Stimulated activated CD4-positive, alpha-beta T cell treated with anti-CD3 and anti-CD28 coated beads, Interleukin-4, amount 100 ng/mL, for 24 hours (primary cell): ENCODE measurements around the gene LGALS16.
"Not testable (repeated sequence)": the region's sequence is repeated elsewhere in the genome, so short reads cannot be mapped to it uniquely, and the experiment has no call there.

Experiments
- DNase-seq: peaks from one replicate; pipeline ENCODE4 v3.0.0-alpha.2; 2020

Gene LGALS16

GRCh38 chr19:39679056-39679790, 23.5 kb downstream of the LGALS16 start:
- DNase-seq: peak; percentile 76

DNA sequence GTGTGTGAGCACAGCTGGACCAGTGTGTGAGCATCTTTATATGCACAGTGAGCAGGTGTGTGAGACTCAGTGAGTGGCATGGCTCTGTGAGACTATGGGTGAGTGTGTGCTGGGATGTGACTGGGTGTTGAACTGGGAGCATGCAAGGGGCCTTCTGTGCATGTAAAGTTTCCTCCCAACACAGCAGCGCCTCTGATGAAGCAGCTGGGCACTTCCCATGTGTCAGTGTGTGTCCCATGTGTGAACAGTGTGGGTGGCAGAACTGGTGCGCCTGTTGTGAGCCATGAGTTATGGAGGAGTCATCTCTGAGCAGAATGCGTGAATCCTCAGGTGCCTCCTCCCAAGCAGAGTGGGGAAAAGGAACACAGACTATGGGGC, 24.1 kb downstream of the LGALS16 start:
- DNase-seq: peak; percentile 73

GRCh38 chr19:39680593-39680992, 24.9 kb downstream of the LGALS16 start:
- DNase-seq: no peak

- DNase-seq: no peak
Observed at GRCh38 chr19:39681416-39681815, 25.7 kb downstream of the LGALS16 start.

DNA sequence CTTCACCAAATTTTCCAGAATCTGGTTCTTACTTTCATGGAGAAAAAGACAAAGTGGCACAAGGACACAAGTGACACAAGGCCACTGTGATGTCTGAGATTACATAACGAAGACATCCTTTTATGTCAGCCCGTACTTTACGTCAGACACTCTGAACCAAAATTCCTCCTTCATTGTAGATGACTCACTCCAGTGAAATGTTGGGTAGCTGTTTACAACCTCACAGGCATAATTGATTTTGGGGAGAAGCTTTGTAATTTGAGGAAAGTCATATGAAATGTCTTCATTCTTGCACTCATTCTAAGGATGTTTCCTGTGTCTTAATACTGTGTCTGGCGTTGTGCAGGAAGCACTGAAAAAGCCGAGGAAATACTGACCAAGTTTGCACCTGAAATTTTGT, 28.6 kb downstream of the LGALS16 start:
- DNase-seq: no peak

DNA sequence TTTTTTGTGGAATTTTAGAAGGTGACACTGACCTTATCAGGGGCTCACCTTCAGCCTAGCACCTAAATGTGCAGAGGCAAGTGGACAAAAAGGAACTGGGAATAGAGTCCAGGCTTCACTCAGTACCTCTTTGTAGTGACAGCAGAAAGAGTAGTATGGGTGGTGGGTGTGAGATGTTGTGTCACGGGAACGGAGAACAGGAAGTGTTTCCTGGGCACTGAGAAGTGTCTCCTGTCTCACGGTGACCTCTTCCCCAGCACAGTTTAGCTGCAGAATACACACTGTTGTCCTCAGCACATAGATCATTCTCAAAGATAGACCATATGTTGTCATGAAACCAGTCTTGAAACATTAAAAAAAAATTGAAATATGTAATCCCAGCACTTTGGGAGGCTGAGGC, 31.0 kb downstream of the LGALS16 start:
- DNase-seq: no peak

GRCh38 chr19:39688637-39689036, 32.9 kb downstream of the LGALS16 start:
- DNase-seq: not testable (repeated sequence)

- no peak for DNase-seq
Observed at GRCh38 chr19:39692166-39692565, 36.5 kb downstream of the LGALS16 start.

GRCh38 chr19:39692822-39693221, 37.1 kb downstream of the LGALS16 start:
- no peak for DNase-seq

GRCh38 chr19:39695759-39696158, 40.0 kb downstream of the LGALS16 start:
- DNase-seq: no peak

DNA sequence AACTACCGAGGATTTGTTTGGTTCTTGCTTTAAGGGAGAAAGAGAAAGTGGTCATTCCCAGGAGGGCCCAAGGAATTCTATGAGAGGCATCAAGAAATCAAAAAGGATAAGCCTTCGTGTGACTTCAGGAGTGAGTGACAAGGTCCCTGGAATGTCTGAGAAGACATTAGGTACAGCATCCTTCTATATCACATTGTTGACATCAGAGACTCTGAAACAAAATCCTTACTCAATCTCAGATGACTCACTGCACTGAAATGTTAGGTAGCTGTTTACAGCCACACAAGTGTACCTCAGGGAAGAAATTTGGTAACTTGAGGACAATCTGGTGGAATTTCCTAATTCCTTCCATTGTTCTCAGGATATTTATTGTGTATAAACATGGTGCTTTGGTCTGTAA, 40.7 kb downstream of the LGALS16 start:
- no peak for DNase-seq

DNA sequence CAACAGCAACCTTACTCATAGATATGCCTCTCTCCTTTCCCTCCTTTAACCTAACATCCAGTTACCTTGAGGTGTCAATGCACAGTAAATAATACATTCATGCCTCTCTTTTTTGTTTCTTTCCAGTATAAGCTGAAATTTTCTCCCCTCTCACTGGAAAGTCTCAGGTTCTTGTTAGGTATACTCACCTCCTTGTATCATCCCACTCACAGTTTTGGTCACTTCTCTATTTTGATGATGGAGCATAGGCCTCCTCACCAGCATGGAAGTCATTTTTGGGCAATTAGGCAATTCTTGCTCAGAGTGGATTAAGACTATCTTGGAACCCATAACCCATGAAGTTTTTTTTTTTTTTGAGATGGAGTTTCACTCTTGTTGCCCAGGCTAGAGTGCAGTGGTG, 42.8 kb downstream of the LGALS16 start:
- DNase-seq: no peak

DNA sequence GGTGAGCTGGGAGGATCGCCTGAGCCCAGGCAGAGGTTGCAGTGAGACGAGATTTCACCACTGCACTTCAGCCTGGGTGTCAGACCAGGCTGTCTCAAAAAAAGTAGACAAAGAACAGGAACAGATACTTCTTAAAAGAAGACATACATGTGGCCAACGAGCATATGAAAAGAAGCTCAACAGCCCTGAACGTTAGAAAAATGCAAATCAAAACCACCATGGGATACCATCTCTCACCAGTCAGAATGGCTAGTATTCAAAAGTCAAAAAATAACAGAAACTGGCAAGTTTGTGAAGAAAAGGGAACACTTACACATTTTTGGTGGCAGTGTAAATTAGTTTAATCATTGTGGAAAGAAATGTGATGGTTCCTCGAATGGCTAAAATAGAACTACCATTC, 45.6 kb downstream of the LGALS16 start:
- DNase-seq: no peak

DNA sequence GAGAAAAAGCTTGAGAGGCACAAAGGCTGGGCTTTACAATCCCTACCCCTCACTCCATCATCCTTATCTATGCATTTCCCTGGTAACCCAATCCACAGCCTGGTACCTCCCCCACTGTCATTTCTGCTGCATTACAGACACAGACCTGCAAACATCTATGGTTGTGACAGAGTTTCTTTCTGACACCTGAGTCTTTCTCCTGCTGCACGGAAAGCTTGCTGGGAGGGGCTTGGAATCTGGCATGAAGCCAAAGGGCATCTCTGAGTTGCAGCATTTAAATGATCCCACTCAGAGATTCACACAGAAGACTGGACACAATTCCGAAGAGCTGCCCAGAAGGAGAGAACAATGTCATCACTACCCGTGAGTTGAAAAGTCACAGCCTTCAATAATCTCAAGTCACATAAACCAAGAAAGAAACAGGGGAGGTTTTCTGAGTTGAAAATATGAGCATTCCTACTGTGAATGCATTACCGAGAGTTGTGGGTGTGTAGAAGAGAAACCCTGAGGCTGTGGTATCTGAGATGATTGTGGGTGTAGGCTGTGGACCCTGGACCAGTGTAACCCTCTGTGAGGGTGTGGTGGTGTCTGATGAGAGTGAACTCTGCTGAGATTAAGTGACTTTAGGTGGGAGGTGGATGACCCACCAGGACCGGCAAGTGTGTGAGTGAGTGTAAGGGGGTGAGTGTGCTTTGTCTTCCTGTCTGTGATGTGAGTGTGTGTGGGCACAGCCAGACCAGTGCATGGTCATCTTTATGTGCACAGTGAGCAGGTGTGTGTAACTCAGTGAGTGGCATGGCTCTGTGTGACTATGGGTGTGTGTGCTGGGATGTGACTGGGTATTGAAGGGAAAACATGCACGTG, 48.7 kb downstream of the LGALS16 start, which contains the start of gene LGALS14:
LGALS14 (plus strand) TSS at position 301 of the 864 bp plus-strand sequence; CDS start at position 349, 48 bp downstream.
- peak; percentile 24 for DNase-seq

GRCh38 chr19:39705578-39706188, 50.0 kb downstream of the LGALS16 start:
- peak; percentile 41 for DNase-seq

DNA sequence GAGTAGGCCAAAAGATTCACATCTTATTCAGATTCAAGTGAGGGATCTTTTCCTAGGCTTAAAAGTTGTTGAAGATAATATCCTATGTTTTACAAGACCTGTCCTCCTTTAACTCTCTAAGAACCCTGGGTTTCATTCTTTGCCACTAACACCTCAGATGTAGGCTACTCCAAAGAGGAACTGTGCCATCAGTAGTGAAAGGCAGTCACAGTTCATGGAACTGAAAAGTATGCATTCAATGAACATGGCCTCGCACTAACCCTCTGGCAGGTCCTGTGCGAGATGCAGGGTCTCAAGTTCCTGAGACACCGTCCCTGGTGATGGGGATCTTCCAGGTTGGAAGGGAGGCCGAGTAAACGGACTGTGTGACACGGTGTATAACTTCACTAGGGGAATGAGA, 52.9 kb downstream of the LGALS16 start:
- no peak for DNase-seq

DNA sequence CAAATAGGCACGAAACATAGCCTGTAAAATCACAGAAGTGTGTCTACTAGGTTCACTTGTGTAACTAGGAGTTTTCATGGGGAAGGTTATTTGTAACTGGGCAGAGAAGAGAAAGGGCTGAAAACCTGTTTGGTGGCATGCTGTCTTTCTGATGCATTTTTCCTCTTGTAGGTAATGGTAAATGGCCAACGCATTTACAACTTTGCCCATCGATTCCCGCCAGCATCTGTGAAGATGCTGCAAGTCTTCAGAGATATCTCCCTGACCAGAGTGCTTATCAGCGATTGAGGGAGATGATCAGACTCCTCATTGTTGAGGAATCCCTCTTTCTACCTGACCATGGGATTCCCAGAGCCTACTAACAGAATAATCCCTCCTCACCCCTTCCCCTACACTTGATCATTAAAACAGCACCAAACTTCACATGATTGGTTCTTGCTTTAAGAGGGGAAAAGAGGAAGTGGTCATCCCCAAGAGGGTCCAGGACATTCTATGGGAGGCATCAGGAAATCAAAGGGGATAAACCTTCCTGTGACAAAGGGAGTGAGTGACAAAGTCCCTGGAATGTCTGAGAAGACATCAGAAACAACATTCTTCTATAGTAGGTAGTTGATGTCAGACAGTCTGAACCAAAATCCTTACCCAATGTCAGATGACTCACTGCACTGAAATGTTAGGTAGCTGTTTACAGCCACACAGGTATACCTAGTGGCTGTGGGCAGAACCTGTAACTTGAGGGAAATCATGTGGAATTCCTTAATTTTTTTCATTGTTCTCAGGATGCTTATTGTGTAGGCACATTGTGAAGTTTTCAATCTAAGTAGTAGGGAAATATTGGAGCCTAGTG, 53.5 kb downstream of the LGALS16 start:
- no peak for DNase-seq
